ENCODE data around the gene CD2AP.

GRCh38 chr6:47452899-47453298 is 24.7 kb upstream of the CD2AP start:
- no peak for TF ChIP-seq CTCF (IDR thresholded peaks at IDR 0.05)
- TF ChIP-seq EP300 (IDR thresholded peaks at IDR 0.05), result no peak
- TF ChIP-seq POLR2A (IDR thresholded peaks at IDR 0.05), result no peak

All from sigmoid colon (tissue), 4 donors.